NCI-H460 (cell line): ENCODE data around the gene IRF8. TPM values are rescaled to one million over a fixed set of nuclear protein-coding genes. Genes with fewer than 3 reads are reported as not detected.
"Not testable (repeated sequence)": the region's sequence is repeated elsewhere in the genome, so short reads cannot be mapped to it uniquely, and the experiment has no call there.

Experiments
- DNase-seq: peaks from one replicate; pipeline ENCODE4 v3.0.0-alpha.2; 2016; ENCODE audit warnings: low read depth; ENCODE audit errors: extremely low read depth
- total RNA-seq: library from RNA; depleted of rRNA; stranded (reverse); fragments of >200 nt; shearing (Covaris generic); gene quantifications from 2 replicates; pipeline ENCODE4 v1.2.3, GENCODE V29; 2014

Gene IRF8
- total RNA-seq, 1 experiment from 2014 or later = not detected

GRCh38 chr16:85891033-85891775 is 7.8 kb upstream of the IRF8 start:
- DNase-seq = no peak

- no peak for DNase-seq
Measured at GRCh38 chr16:85891776-85892166, 7.2 kb upstream of the IRF8 start.

GRCh38 chr16:85892760-85893159 is 6.2 kb upstream of the IRF8 start:
- no peak for DNase-seq

- no peak for DNase-seq
Measured at GRCh38 chr16:85894266-85894665, 4.7 kb upstream of the IRF8 start.

- DNase-seq = no peak
Measured at GRCh38 chr16:85897382-85897781, 1.6 kb upstream of the IRF8 start.

- DNase-seq = no peak
Measured at GRCh38 chr16:85899444-85899843, 482 bp downstream of the IRF8 start.

GRCh38 chr16:85900027-85900792 is 1.2 kb downstream of the IRF8 start:
- DNase-seq = no peak

GRCh38 chr16:85901110-85901509 is 2.1 kb downstream of the IRF8 start:
- no peak for DNase-seq

GRCh38 chr16:85901773-85902365 is 2.9 kb downstream of the IRF8 start:
- no peak for DNase-seq

GRCh38 chr16:85902366-85903155 is 3.6 kb downstream of the IRF8 start:
- DNase-seq = no peak

- no peak for DNase-seq
Measured at GRCh38 chr16:85903559-85903958, 4.6 kb downstream of the IRF8 start.

GRCh38 chr16:85905110-85906095 is 6.4 kb downstream of the IRF8 start:
- no peak for DNase-seq

- no peak for DNase-seq
Measured at GRCh38 chr16:85906349-85906748, 7.4 kb downstream of the IRF8 start.

GRCh38 chr16:85907231-85907630 is 8.3 kb downstream of the IRF8 start:
- not testable (repeated sequence) for DNase-seq

- no peak for DNase-seq
Measured at GRCh38 chr16:85908444-85908843, 9.5 kb downstream of the IRF8 start.

- no peak for DNase-seq
Measured at GRCh38 chr16:85908889-85909589, 10.1 kb downstream of the IRF8 start.

GRCh38 chr16:85909932-85910853 is 11.2 kb downstream of the IRF8 start:
- no peak for DNase-seq

- no peak for DNase-seq
Measured at GRCh38 chr16:85910854-85911247, 11.9 kb downstream of the IRF8 start.
